HG02973 (cell line): Measurements from ENCODE around the gene SRSF3.
"Not testable (repeated sequence)": the region's sequence is repeated elsewhere in the genome, so short reads cannot be mapped to it uniquely, and the experiment has no call there.

ENCODE experiments used
- ATAC-seq: cut with Tn5 transposase; IDR thresholded peaks from one replicate; pipeline ENCODE4 v1.9.1; 2021; ENCODE audit warnings: moderate library complexity; ENCODE audit not compliant: unreplicated experiment

The SRSF3 gene

DNA sequence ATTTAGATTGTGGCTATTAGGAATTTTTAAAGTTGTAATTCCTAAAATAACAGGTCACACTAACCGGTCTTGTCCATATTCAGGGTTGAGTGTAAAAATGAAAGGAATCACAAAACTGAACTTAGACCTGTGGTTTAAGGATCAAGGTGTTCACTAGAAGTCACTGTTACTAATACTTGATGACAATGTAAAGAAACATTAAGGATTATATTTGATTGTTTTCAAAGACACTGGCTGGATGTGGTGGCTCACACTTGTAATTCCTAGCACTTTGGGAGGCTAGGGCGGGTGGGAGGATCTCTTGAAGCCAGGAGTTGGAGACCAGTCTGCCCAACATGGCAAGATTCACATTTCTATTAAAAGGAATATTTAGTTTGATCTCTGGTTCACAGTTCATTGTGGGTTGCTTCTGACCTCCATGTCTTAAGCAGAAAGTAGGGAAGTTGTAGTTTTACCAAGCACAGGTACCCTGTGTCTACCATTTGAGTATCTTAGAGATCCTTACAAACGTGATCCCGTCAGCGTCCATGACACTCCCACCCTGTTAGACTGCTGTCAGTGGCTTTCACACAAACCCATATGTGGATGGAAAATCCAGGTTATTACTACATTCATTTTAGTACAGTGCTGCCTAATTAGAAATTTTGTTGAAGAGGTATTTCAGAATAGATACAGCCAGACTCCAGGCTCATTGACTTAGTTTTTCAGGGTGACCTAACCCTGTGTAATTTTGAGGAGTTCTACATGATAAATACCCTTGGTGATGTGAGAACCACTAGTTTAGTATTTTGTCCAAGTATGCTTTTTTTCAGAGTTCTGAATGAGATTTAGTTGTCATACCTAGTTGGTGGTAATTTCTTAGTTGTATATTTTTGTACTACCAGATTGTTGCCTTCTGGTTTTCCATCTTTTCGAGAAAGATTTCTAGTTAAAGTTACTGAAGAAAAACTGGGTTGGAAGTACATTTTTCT is 10.2 kb downstream of the SRSF3 start:
- no peak for ATAC-seq

DNA sequence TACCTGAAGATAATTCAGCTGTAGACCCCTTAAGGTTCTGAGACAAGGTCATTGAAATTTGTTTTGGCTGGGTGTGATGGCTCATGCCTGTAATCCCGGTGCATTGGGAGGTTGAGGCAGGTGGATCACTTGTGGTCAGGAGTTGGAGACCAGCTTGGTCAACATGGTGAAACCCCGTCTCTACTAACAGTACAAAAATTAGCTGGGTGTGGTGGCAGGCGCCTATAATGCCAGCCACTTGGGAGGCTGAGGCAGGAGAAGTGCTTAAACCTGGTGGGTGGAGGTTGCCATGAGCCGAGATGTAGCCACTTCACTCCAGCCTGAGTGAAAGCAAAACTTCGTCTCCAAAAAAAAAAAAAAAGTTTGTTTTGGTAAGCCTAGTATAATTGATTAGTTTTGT is 11.0 kb downstream of the SRSF3 start:
- no peak for ATAC-seq

DNA sequence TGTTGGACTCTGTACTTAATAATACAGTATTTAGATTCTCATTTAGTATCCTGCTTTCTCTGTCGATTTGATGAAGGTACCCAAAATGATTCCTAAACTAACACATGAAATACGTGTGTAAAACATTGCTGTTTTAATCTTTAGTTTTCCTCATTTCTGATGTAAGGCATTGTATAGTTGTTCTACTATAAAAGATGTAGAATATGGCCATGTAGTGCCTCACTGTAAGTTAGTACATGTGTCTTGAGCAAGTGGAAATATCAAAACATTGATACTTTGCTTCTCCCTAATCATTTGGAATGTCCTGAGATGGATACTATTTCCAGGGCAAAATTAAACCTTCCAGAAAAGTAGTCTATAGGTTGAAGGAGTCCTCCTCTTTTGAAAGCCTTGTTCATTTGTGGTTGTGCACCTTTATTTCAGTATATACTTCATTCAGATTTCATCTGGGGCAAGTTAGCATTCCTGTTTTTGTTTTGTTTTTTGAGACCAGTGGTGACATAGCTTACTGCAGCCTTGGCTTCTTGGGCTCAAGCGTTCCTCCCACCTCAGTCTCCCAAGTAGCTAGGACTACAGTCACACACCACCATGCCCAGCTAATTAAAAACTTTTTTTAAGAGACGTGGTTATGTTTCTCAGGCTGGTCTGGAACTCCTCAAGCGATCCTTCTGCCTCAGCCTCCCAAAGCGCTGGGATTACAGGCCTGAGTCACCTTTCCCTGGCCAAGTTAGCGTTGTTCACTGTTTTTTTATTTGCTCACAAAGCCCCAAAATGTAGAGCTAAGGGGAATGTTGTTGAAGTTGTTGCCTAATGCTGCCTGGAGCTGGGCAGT is 11.6 kb downstream of the SRSF3 start:
- no peak for ATAC-seq

DNA sequence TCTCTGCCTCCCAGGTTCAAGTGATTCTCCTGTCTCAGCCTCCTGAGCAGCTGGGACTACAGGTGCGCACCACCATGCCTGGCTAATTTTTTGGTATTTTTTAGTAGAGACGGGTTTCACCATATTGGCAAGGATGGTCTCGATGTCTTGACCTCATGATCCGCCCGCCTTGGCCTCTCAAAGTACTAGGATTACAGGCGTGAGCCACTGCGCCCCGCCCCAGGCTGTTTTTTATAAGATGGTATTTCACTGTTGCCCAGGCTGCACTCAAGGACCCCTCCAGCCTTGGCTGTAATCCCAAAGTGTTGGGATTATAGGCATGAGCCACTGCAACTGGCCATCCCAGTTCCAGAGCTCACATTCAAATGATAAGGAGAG is 13.1 kb downstream of the SRSF3 start:
- not testable (repeated sequence) for ATAC-seq

DNA sequence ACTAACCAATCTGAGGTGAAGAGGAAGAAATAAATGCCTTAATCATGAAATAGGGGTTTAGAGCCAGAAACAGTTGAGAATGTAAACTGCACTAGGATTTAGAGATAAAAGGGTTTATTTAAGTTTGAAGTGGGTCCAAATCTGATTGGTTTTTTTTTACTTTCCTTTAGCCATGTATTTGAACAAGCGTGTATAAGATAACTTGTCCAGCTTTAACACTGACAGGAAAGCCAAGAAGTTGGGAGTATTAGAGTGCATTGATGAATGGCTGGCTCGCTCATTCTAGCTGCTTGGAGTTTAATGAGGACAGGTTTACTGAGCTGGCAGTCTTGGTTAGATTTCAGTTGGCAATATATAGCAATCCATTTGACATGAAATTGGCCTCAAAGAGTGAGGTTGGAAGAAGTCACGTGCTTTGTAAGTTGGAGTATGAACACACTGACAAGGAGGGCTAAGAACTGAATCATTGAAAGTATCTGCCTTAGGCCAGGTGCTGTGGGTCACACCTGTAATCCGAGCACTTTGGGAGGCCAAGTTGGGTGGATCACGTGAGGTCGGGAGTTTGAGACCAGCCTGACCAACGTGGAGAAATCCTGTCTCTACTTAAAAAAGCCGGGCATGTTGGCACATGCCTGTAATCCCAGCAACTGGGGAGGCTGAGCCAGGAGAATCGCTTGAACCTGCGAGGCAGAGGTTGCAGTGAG is 13.7 kb downstream of the SRSF3 start:
- no peak for ATAC-seq

DNA sequence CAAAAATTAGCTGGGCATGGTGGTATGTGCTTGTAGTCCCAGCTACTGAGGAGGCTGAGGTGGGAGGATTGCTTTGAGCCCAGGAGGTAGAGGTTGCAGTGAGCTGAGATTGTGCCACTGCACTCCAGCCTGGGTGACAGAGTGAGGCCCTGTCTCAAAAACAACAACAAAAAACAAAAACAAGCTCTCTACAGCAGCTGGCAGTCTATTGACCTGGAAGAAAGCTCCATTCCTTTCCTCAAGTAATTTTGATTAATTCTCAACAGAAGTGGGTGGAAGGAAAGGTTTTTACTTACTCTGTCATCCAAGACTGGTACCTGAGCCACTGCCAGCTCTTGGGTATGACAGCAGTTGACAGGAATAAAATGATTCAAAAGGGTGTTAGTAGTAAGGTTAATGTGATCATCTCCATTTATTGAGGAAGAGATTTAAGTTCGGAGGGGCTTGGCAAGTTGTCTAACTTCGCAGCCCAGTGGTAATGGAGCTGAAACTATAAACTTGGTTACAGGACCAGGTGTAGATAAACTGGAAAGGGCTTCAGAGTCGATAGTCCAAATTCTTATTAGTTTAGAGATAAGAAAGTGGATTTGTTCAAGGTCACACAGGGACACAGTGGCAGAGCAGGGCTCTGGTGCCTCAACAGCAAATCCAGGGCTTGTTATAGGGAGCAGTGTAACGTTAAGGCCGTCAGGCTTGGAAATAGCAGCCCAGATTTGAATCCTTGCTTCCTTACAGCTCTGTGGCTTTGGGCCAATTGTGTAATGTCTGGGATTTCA is 14.8 kb downstream of the SRSF3 start:
- no peak for ATAC-seq

DNA sequence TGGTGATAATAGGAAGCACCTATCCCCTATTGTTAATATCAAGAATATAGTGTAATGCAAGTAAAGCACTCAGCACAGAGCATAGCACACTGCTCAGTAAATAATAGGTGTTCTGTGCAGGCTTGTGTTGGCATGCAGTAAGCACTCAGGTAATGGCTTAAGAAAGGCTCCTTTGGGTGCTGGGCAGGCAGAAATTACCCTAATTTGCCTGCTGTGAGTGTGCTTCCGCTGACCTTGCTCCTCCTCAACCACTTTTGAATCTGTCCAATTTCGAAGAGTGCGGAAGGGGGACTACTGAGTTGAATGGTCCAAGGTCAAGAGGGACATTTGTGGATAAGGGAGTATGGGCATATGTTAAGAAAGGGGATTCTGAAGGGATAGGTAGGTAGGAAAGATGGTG is 15.4 kb downstream of the SRSF3 start:
- no peak for ATAC-seq

DNA sequence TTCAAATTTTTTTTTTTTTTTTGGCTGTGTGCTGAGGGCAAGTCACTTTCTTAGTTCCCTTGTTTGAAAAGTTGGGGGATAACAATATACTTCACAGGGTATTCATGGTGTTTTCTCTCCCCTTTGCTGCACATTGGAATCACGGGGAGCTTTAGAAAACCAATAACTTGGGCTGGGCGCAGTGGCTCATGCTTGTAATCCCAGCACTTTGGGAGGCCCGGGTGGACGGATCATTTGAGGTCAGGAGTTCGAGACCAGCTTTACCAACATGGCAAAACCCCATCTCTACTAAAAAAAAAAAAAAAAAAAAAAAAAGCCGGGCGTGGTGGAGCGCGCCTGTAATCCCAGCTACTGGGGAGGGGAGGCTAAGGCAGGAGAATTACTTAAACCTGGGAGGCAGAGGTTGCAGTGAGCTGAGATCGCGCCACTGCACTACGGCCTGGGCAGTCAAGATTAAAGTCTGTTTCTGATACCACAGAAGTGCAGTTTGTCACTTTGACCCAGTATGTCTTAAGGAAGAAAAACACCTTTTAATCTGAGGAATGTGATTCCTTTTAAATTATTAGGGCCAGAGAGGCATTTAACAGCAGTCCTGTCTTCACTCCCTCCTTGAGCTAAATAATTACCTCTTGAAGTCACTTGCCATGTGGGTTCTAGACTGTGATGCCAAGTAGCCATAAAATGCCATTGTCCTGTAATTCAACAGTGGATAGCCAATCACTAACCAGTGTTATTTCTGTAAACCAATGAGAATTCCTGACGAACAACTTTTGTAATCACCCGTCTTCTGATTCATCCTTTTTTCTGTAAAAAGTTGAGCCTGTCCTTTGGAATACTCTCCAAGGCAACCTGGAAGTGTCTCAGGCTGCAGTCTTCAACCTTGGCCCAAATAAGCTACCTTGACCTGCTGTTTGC is 16.1 kb downstream of the SRSF3 start:
- no peak for ATAC-seq

DNA sequence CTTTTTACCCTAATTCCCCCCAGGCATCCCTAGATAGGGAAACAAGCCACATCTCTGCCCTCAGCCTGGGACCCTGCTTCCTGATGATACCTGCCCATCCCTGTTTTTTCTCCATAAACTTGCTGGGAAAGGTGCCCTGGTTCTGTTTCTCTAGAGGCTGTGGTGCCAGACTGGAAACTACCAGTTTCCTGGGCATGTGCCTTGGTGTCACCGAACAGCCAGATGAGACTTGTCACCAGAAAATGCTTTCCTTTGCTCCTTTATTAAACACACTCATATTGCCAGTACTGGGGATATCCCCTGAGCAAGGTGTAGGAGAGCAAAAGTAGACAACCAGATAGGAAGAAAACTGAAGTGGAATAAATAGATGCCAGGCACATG is 16.8 kb downstream of the SRSF3 start:
- ATAC-seq: no peak

DNA sequence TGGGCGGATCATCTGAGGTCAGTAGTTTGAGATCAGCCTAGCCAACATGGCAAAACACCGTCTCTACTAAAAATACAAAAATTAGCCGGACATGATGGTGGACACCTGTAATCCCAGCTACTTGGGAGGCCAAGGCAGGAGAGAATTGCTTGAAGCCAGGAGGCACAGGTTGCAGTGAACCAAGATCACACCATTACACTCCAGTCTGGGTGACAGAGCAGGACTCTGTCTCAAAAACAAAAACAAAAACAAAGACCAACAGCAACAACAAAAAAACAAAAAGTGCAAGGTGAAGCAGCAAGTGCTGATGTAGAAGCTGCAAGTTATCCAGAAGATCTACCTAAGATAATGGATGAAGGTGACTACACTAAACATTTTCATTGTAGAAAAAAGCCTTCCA is 17.5 kb downstream of the SRSF3 start:
- ATAC-seq: not testable (repeated sequence)

DNA sequence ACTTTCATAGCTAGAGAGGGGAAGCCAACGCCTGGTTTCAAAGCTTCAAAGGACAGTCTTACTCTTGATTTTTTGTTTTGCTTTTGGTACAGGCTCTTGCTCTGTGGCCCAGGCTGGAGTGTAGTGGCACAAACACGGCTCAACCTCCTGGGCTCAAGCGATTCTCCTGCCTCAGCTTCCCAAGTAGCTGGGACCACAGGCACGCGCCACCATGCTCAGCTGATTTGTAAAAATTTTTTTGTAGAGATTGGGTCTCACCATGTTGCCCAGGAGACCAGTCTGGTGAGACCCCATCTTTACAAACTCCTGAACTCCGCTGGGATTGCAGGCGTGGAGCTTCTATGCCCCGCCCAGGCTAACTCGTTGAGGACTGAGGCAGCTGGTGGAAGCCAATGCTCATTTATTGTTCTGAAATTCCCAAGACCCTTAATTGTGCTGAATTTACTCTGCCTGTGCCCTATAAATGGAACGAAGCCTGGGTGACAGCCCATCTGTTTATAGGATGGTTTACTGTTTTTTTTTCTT is 18.0 kb downstream of the SRSF3 start:
- no peak for ATAC-seq

DNA sequence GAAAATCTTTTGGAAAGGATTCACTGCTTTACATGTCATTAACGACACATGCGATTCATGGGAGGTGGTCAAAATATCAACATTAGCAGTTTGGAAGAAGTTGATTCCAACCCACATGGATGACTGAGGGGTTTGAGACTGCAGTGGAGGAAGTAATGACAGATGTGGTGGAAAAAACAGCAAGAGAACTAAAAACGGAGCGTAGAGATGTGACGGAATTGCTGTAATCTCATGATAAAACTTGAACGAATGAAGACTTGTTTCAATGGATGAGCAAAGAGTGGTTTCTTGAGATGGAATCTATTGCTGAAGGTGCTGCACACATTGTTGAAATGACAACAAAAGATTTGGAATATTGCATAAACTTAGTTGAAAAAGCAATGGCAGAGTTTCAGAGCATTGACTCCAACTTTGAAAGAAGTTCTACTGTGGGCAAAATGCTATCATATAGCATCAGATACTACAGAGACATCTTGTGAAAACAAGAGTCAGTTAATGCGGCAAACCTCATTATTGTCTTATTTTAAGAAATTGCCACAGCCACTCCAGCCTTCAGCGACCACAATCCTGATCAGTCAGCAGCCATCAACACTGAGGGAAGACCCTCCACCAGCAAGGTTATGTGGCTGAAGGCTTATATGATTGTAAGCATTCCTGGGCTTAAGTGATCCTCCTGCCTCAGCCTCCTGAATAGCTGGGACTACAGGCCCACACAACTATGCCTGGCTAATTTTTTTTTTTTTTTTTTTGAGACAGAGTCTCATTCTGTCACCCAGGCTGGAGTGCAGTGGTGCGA is 19.2 kb downstream of the SRSF3 start:
- ATAC-seq: no peak

DNA sequence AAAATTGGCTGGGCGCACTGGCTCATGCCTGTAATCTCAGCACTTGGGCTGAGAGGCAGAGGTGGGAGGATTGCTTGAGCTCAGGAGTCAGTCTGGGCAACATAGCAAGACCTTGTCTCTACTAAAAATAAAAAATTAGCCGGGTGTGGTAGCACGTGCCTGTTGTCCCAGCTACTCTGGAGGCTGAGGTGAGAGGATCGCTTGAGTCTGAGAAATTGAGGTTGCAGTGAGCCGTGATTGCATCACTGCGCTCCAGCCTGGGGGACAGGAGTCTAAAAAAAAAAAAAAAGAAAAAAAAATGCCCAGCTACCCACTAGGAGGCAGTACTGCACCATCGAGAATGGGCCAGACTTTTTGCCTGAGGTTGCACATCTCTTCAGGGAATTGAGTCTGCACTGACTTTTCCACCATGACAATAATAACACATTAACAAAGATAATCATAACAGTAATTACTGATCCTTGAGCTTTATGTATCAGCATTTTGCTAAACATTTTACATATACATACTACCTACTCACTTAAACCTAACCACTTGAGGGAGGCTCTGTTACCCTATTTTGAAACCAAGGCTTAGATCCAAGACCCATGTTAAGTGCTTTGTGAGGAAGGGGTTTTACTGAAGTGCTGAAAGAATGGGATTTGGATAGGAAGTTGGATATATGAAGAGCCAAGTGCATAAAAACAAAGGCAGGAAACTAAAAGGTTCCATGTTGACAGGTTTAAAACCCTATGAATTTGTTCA is 21.0 kb downstream of the SRSF3 start:
- ATAC-seq: no peak

DNA sequence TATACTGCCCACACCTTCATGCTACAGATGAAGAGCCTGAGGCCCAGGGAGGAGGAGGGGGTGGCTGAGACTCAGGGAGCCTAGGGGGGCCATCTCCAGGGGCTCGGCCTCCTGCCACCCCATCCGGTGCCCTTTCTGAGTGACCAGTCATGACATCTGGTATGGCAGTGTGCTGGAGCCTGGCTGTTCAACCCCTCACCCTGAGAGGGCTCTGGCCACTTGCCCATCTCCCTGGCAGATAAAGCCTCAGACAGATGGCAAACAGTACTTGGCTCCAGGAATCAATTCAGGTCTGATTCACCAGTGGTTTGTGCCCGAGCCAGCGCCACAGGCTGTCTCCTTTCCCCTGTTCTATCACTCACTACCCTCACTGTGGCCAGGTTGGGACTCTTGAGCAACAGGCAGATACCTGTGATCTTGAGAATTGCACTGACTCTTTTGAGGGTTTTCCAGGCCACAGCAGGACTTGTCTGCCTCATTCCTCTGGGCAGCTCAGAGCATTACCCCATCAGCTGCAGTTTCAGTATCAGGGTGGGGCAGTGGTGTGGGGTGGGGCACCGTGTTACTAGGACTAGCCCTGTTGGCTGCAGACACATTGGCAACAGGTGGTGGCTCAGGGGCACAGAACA is 22.8 kb downstream of the SRSF3 start:
- ATAC-seq: no peak

DNA sequence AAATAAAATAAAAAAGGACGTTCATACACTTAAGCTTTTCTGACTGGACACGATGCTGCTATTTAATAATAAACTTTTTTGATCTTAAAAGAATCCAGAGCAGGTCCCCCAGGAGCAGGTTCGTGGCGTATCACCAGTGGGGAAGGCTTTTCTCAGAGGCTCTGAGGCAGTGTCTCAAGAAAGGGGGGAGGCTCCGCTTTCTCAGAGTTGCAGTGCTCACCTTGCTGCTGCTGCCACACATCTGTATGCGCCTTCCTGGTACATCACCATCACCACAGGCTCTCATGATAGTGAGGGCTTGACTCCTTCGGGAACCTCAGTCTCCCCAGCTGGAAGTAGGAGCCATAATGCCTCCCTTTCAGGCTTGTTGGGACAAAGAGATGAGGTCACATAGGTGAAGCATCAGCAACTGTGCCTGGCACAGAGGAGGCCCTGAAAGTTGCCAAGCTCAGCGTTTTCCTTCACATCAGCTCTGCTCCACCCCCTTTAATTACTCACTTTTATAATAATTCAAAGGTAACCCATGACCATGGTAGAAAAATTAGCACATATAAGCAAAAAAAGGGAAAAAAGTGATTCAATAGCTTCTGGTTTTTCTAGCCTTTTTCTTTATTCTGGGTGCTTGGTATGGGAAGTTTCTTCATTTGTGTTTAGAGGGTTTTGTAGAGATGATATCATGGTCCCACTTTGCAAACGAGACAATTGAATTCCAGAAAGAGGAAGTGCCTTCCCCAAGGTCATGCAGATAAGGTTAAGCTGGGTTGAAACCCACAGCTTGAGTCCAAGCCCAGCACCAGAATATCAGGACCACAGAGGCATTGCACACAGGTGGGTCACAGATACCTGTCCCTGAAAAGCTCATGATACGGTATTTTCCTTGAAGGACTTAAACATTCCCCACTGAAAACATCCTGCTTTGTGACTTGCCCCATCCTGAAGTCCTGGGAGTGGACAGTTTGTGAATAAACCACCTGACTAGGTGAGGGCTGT is 24.5 kb downstream of the SRSF3 start:
- ATAC-seq: no peak

DNA sequence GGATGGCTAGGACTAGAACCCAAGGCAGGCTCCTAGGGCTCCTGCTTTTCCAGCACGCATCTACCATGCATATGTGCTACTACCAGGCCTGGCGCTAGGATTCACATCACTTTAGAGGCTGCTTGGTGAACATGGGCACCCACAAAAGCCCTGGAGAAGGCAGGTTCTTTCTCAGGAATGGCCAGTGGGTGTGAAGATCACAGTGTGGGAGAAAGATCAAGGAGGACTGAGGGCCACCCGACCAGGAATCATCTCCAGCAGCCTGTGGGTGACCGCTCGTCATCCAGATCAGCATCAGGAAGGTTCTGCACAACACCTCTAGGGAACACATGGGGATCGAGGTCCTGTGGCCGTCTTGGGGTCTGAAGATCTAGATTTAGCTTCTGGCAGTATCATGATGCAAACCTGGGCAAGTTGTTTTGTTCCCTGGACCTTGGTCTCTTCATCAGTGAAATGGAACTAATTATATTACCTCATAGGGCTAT is 27.3 kb downstream of the SRSF3 start:
- ATAC-seq: no peak
